Thyroid gland (tissue), 4 donors: ENCODE measurements around the gene GIPC1. TPM values are rescaled to one million over a fixed set of nuclear protein-coding genes. Genes with fewer than 3 reads are reported as not detected.
A peak's percentile ranks its signal among the peaks of the same experiment; 100 is the strongest.

Experiments used
- DNase-seq, 2 donors: peaks; one replicate each; pipeline ENCODE4 v3.0.0-alpha.2; 2019
- H3K27ac ChIP-seq, 3 donors: fragments of 200-600 bp; sonication (generic); 1 replicate in 2 of 3; 2 replicates in 1 of 3; pipeline ENCODE4 v1.5.1; 2016 to 2019; ENCODE audit warnings: mild to moderate bottlenecking in 1 of 3, moderate library complexity in 1 of 3
- H3K27me3 ChIP-seq: fragments of 200-600 bp; sonication (generic); one replicate; pipeline ENCODE4 v1.5.1; 2019
- H3K36me3 ChIP-seq, 2 donors: fragments of 200-600 bp; sonication (generic); one replicate each; pipeline ENCODE4 v1.5.1; 2016 to 2019
- H3K4me1 ChIP-seq, 2 donors: fragments of 200-600 bp; sonication (generic); one replicate each; pipeline ENCODE4 v1.5.1; 2017 to 2019
- H3K4me3 ChIP-seq, 3 donors: fragments of 200-600 bp; sonication (generic); replicated peaks in 1 of 3; 1 replicate in 2 of 3; 2 replicates in 1 of 3; pipeline ENCODE4 v1.5.1; 2016; ENCODE audit warnings: mild to moderate bottlenecking in 1 of 3
- H3K9me3 ChIP-seq: fragments of 200-600 bp; sonication (generic); one replicate; pipeline ENCODE4 v1.5.1; 2017
- CTCF ChIP-seq, 6 experiments: fragments of 200-600 bp in 3 of 6; fragments of 450-650 bp in 3 of 6; sonication (generic) in 3 of 6; IDR thresholded peaks; one replicate each; pipeline ENCODE4 v1.5.1; 2016 to 2019; ENCODE audit warnings: antibody characterized with exemption in 6 of 6, mild to moderate bottlenecking in 2 of 6, inconsistent platforms in 1 of 6, moderate library complexity in 1 of 6
- POLR2A ChIP-seq, 2 donors: fragments of 450-650 bp; IDR thresholded peaks; one replicate each; pipeline ENCODE4 v1.6.1; 2017; ENCODE audit warnings: antibody characterized with exemption in 2 of 2, mild to moderate bottlenecking in 2 of 2, moderate library complexity in 1 of 2
- WGBS, 2 donors: methylation state at CpG; one replicate each; pipeline ENCODE4 v1.1.5; 2017; 5-methylcytosine and 5-hydroxymethylcytosine counted together
- intact Hi-C: fragments of 100-400 bp; cut with DNase I; formaldehyde crosslinking; loops from one replicate; pipeline ENCODE4 v1.15.1; 2023
- total RNA-seq, 4 donors: library from RNA; depleted of rRNA; stranded (reverse); fragments of >200 nt; gene quantifications; one replicate each; pipeline ENCODE4 v1.2.3, GENCODE V29; 2016

GIPC1 gene
- total RNA-seq, 4 donors from 2014 or later, result 34.7 to 93.7 (median 55.4) TPM

- Histone ChIP-seq H3K27ac (no peak overlapping the region), H3K27me3 (no peaks in the 10 kb centered on the region)
- WGBS, 2 donors, result 46 to 57% methylated on average over 11 to 12 of the region's 12 CpGs
These were observed 21.1 kb downstream of the GIPC1 start for GRCh38 chr19:14474827-14475226.

GRCh38 chr19:14473978-14474578 is 21.8 kb downstream of the GIPC1 start:
- no peak overlapping the region for H3K27ac ChIP-seq
- intact Hi-C loops, result no loop called here
- no peak overlapping the region for H3K4me3 ChIP-seq
- no peak for TF ChIP-seq CTCF (IDR thresholded peaks at IDR 0.05)
- no peak for TF ChIP-seq POLR2A (IDR thresholded peaks at IDR 0.05)
- 10 to 45% methylated on average over 7 to 27 of the region's 53 CpGs for WGBS, 2 donors
- no peaks in the 10 kb centered on the region for H3K27me3 ChIP-seq
- no peaks in the 10 kb centered on the region for H3K9me3 ChIP-seq
- peak in 1 of 2 donors; percentile 30 for DNase-seq
- H3K4me1 ChIP-seq, result peaks cover 9 to 27% of the 10 kb centered on the region in 2 donors
- H3K36me3 ChIP-seq, result peaks cover 29 to 30% of the 10 kb centered on the region in 2 donors

More at GRCh38 chr19:14474827-14475226, 21.1 kb downstream of the GIPC1 start:
- Histone ChIP-seq H3K9me3 (no peaks in the 10 kb centered on the region), H3K4me1 (peaks cover 9 to 27% of the 10 kb centered on the region in 2 donors), H3K36me3 (peaks cover 30% of the 10 kb centered on the region in 2 donors), H3K4me3 (no peak overlapping the region)
- DNase-seq, result no peak
- no peak for TF ChIP-seq CTCF (IDR thresholded peaks at IDR 0.05)
- no peak for TF ChIP-seq POLR2A (IDR thresholded peaks at IDR 0.05)
- intact Hi-C loops, result no loop called here

GRCh38 chr19:14473073-14473977 is 22.6 kb downstream of the GIPC1 start:
- H3K9me3 ChIP-seq, result no peaks in the 10 kb centered on the region
- H3K36me3 ChIP-seq, result peaks cover 22 to 25% of the 10 kb centered on the region in 2 donors
- no peak overlapping the region for H3K27ac ChIP-seq
- TF ChIP-seq CTCF (IDR thresholded peaks at IDR 0.05), result no peak
- no peak for TF ChIP-seq POLR2A (IDR thresholded peaks at IDR 0.05)
- no peak for DNase-seq
- no peaks in the 10 kb centered on the region for H3K27me3 ChIP-seq
- 14 to 20% methylated on average over 14 to 38 of the region's 97 CpGs for WGBS, 2 donors
- no peak overlapping the region for H3K4me3 ChIP-seq
- intact Hi-C loops, result no loop called here
- peaks cover 9 to 27% of the 10 kb centered on the region in 2 donors for H3K4me1 ChIP-seq

GRCh38 chr19:14472202-14472938 is 23.6 kb downstream of the GIPC1 start:
- intact Hi-C loops, result no loop called here
- Histone ChIP-seq H3K4me1 (peaks cover 9 to 27% of the 10 kb centered on the region in 2 donors), H3K36me3 (peaks cover 22 to 28% of the 10 kb centered on the region in 2 donors), H3K9me3 (no peaks in the 10 kb centered on the region), H3K27me3 (no peaks in the 10 kb centered on the region), H3K27ac (no peak overlapping the region), H3K4me3 (peak overlapping the region in 1 of 3 donors; percentile 15)
- DNase-seq, result peak; percentile 56 to 61
- TF ChIP-seq CTCF (IDR thresholded peaks at IDR 0.05) (peak; percentile 60 to 99 (median 86)), POLR2A (IDR thresholded peaks at IDR 0.05) (no peak)
- WGBS, 2 donors, result 5% methylated on average over 26 to 29 of the region's 66 CpGs
